ENCODE data around the gene MAK.
"Not testable (repeated sequence)": the region's sequence is repeated elsewhere in the genome, so short reads cannot be mapped to it uniquely, and the experiment has no call there.

Gene MAK

DNA sequence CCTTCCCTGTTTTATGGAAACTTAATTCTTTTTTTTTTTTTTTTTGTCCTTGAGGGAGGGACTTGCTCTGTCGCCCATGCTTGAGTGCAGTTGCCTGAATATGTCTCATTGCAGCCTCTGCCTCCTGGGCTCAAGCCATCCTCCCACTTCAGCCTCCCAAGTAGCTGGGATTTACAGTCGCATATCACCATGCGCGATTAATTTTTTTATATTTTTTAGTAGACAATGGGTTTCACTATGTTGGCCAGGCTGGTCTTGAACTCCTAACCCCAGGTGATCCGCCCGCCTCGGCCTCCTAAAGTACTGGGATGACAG, 114.8 kb downstream of the MAK start:
- Mint-ChIP-seq H3K4me3 (peak overlapping the region; percentile 96 to 98 (median 98)), H3K27me3 (ENCODE audit: low read depth) (no peaks in the 10 kb centered on the region), H3K9me3 (no peaks in the 10 kb centered on the region), H3K36me3 (ENCODE audit: low read depth) (peaks cover 29% of the 10 kb centered on the region), H3K4me1 (peaks cover 30% of the 10 kb centered on the region), H3K27ac (peak overlapping the region; percentile 99 to 100 (median 99))
- TF ChIP-seq, protein P1, sequence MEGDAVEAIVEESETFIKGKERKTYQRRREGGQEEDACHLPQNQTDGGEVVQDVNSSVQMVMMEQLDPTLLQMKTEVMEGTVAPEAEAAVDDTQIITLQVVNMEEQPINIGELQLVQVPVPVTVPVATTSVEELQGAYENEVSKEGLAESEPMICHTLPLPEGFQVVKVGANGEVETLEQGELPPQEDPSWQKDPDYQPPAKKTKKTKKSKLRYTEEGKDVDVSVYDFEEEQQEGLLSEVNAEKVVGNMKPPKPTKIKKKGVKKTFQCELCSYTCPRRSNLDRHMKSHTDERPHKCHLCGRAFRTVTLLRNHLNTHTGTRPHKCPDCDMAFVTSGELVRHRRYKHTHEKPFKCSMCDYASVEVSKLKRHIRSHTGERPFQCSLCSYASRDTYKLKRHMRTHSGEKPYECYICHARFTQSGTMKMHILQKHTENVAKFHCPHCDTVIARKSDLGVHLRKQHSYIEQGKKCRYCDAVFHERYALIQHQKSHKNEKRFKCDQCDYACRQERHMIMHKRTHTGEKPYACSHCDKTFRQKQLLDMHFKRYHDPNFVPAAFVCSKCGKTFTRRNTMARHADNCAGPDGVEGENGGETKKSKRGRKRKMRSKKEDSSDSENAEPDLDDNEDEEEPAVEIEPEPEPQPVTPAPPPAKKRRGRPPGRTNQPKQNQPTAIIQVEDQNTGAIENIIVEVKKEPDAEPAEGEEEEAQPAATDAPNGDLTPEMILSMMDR (IDR thresholded peaks at IDR 0.05; ENCODE audit: unreplicated experiment in 3 of 3), result no peak

DNA sequence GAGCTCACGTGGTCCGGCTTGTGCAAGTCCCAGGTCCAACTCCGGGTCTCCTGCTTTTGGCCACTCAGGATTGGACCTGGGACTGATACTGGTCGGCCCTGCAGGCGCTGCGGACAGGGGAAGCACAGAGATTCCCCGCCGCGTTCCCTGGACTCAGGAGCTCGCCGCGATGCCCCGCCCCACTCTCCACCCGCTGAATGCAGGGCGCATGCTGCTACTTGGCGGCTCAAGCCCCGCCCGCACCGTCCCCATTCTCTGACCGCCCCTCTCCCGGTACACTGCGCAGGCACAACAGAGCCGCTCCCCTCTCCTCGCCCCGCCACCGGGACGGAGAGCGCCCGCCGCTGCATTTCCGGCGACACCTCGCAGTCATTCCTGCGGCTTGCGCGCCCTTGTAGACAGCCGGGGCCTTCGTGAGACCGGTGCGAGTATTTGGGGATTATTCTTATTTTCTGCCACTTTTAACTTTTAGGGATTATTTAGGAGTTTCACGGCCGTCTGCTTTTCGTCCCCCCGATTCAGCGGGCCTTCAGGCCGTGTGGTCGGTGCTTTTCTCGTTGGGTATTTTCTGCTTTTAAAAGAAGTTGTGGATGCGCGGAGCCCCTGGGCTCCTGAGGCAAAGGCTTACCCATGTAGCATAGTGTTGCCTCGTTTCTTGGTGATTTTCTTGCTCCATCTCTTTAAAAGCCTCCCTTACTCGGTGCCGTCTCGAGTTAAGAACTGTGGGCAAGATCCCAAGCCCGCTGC, 115.3 kb downstream of the MAK start, which contains the start of gene TMEM14C:
TSS of gene TMEM14C (plus strand) at position 251 of the 747 bp plus-strand sequence. CDS start 1,544 bp downstream, outside the sequence.
- Mint-ChIP-seq H3K9me3 (no peaks in the 10 kb centered on the region), H3K4me1 (peaks cover 30% of the 10 kb centered on the region), H3K27me3 (ENCODE audit: low read depth) (no peaks in the 10 kb centered on the region), H3K36me3 (ENCODE audit: low read depth) (peaks cover 24% of the 10 kb centered on the region), H3K27ac (peak within 1 kb of the TSS; percentile 99 to 100 (median 99)), H3K4me3 (peak within 1 kb of the TSS; percentile 96 to 98 (median 98))
- TF ChIP-seq, protein P1 (IDR thresholded peaks at IDR 0.05; ENCODE audit: unreplicated experiment in 3 of 3), result no peak

DNA sequence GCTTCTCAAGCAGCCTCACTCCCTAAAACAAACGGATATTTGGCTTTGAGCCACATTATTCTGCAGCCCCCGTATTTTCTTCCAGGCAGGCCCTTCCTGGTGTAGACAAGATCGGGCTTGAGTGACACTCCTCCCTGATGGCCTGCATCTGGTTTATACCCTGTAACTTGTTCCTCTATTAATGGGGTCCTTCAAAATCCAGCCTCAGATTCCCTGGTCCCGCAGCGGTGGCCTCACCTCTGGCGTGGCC, 115.8 kb downstream of the MAK start:
- H3K36me3 Mint-ChIP-seq (ENCODE audit: low read depth), result peaks cover 21% of the 10 kb centered on the region
- H3K27ac Mint-ChIP-seq, result peak overlapping the region; percentile 99 to 100 (median 99)
- TF ChIP-seq, protein P1 (IDR thresholded peaks at IDR 0.05; ENCODE audit: unreplicated experiment in 3 of 3), result no peak
- no peaks in the 10 kb centered on the region for H3K9me3 Mint-ChIP-seq
- peak overlapping the region; percentile 96 to 98 (median 98) for H3K4me3 Mint-ChIP-seq
- peaks cover 30% of the 10 kb centered on the region for H3K4me1 Mint-ChIP-seq
- no peaks in the 10 kb centered on the region for H3K27me3 Mint-ChIP-seq (ENCODE audit: low read depth)

DNA sequence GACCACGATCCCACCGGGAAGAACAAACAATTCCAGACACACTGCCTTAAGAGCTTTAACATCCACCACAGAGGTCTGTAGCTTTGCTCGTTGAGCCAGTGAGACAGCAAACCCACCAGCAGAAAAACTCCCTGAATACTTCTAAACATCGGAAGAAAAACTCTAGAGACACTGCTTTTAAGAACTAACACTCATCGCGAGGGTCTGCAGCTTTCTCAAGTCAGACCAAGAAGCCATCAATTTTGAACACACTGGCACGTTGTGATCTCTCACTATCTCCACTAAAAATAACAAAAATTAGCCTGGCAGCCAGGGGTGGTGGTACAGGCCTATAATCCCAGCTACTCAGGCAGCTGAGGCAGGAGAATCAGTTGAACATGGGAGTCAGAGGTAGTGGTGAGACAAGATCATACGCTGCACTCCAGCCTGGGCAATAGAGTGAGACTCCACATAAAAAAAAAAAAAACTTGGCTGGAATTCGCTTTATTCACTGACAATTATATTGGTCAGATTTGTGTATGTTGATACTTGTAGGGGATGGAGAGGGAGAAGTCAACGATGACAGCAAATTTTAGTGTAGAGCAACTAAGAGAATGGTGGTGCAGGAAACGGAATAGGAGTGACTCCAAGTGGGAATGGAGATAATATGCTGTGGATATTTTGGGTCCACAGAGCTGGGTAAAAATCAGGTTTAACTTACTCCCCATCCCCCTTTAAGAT, 116.3 kb downstream of the MAK start:
- Mint-ChIP-seq H3K27me3 (ENCODE audit: low read depth) (no peaks in the 10 kb centered on the region), H3K4me1 (peaks cover 30% of the 10 kb centered on the region), H3K36me3 (ENCODE audit: low read depth) (peaks cover 17% of the 10 kb centered on the region), H3K9me3 (no peaks in the 10 kb centered on the region), H3K4me3 (peak overlapping the region; percentile 96 to 98 (median 98)), H3K27ac (peak overlapping the region; percentile 99 to 100 (median 99))
- TF ChIP-seq, protein P1 (IDR thresholded peaks at IDR 0.05; ENCODE audit: unreplicated experiment in 3 of 3), result no peak

DNA sequence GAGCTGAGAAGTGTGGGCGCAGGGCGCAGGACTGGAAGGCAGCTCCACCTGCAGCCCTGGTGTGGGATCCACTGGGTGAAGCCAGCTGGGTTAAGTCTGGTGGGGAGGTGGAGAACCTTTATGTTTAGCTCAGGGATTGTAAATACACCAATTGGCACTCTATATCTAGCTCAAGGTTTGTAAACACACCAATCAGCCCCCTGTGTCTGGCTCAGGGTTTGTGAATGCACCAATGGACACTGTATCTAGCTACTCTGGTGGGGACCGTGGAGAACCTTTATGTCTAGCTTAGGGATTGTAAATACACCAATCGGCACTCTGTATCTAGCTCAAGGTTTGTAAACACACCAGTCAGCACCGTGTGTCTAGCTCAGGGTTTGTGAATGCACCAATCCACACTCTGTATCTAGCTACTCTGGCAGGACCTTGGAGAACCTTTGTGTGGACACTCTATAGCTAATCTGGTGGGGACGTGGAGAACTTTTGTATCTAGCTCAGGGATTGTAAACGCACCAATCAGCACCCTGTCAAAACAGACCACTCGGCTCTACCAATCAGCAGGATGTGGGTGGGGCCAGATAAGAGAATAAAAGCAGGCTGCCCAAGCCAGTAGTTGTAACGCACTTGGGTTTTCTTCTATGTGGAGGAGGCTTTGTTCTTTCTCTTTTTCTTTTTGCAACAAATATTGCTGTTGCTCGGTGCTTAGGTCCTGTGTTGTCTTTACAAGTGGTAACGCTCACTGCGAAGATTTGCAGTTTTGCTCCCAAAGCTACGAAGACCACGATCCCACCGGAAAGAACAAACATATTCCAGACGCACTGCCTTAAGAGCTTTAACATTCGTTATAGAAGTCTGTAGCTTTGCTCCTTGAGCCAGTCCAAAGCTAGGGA, 117.1 kb downstream of the MAK start:
- peaks cover 12% of the 10 kb centered on the region for H3K36me3 Mint-ChIP-seq (ENCODE audit: low read depth)
- H3K4me1 Mint-ChIP-seq, result peaks cover 30% of the 10 kb centered on the region
- H3K27ac Mint-ChIP-seq, result peak overlapping the region; percentile 99 to 100 (median 99)
- not testable (repeated sequence) for H3K9me3 Mint-ChIP-seq; H3K27me3 Mint-ChIP-seq (ENCODE audit: low read depth)
- H3K4me3 Mint-ChIP-seq, result peak overlapping the region; percentile 96 to 98 (median 98)

Data from nephron (organoid).